ENCODE data around the gene STK35. TPM values are rescaled to one million over a fixed set of nuclear protein-coding genes. Genes with fewer than 3 reads are reported as not detected.

STK35 gene
- total and polyA plus RNA-seq, 2 of the 8 experiments (the other 6 are each of a cell fraction or from before 2014, with no cell fraction given) = 24.9 to 45.0 TPM

- Histone ChIP-seq H3K18ac (ENCODE audit: extremely low read depth, low read length) (no peak overlapping the region), H3K79me2 (ENCODE audit: control insufficient read depth in 1 of 2, insufficient read depth in 2 of 2, low read length in 2 of 2) (no peaks in the 10 kb centered on the region), H3K9me3 (ENCODE audit: insufficient read depth in 2 of 2, low read depth in 1 of 2, low read length in 1 of 2) (no peaks in the 10 kb centered on the region), H2AFZ (ENCODE audit: low read length) (no peak overlapping the region), H3K27ac (ENCODE audit: low read depth, low read length) (no peak overlapping the region), H2BK12ac (ENCODE audit: low read depth, low read length) (no peak overlapping the region), H2BK5ac (ENCODE audit: low read depth, low read length) (no peak overlapping the region), H3K27me3 (replicated peaks in 1 of 4; ENCODE audit: control insufficient read depth in 3 of 4, extremely low read depth in 1 of 4, insufficient read depth in 3 of 4, low read length in 3 of 4) (no peaks in the 10 kb centered on the region; a peak in 1 of 7 replicates), H3K36me3 (ENCODE audit: control insufficient read depth in 2 of 4, insufficient read depth in 4 of 4, low read length in 3 of 4) (no peaks in the 10 kb centered on the region), H2BK15ac (ENCODE audit: low read length) (no peak overlapping the region), H4K20me1 (replicated peaks in 1 of 2; ENCODE audit: control insufficient read depth in 1 of 2, insufficient read depth in 2 of 2, low read length in 2 of 2) (peaks cover 0 to 1% of the 10 kb centered on the region in 2 experiments), H3K79me1 (ENCODE audit: low read depth, low read length) (no peaks in the 10 kb centered on the region), H4K5ac (ENCODE audit: insufficient read length, low read depth, low read length) (no peak overlapping the region), H3K4me1 (replicated peaks in 1 of 4; ENCODE audit: control insufficient read depth in 3 of 4, insufficient read depth in 4 of 4, low read length in 3 of 4) (no peaks in the 10 kb centered on the region), H3K56ac (replicated peaks; ENCODE audit: insufficient read length, low read depth, low read length) (no peak overlapping the region), H3K4me3 (ENCODE audit: extremely low read depth in 1 of 4, insufficient read depth in 2 of 4, low read depth in 3 of 4, low read length in 4 of 4) (no peak overlapping the region), H2BK120ac (replicated peaks; ENCODE audit: low read depth, low read length) (no peak overlapping the region), H3K23me2 (ENCODE audit: low read depth, low read length) (no peaks in the 10 kb centered on the region), H4K91ac (replicated peaks; ENCODE audit: insufficient read length, low read length) (no peak overlapping the region), H3K23ac (ENCODE audit: insufficient read length) (no peak overlapping the region), H3K4ac (replicated peaks; ENCODE audit: insufficient read length, low read depth, low read length) (no peak overlapping the region), H3K4me2 (ENCODE audit: insufficient read depth in 1 of 2, low read depth in 2 of 2, low read length in 2 of 2) (no peak overlapping the region), H3K14ac (ENCODE audit: insufficient read length) (no peak overlapping the region), H2BK20ac (ENCODE audit: low read length) (no peak overlapping the region), H3K9ac (replicated peaks in 1 of 4; ENCODE audit: extremely low read depth in 1 of 4, low read depth in 3 of 4, low read length in 3 of 4) (no peak overlapping the region), H2AK5ac (ENCODE audit: low read depth, low read length) (no peak overlapping the region), H4K8ac (ENCODE audit: extremely low read depth, insufficient read depth, low read length) (no peak overlapping the region)
- WGBS, 2 experiments (ENCODE audit: extremely low coverage in 1 of 2, insufficient coverage in 1 of 2, insufficient read length in 1 of 2, insufficient replicate concordance in 2 of 2, low coverage in 1 of 2, low lambda C conversion rate in 2 of 2, missing lambda C conversion rate in 1 of 2) = 84% methylated on average over 9 of the region's 9 CpGs; no CpG with 5 or more reads in 1 of the 2 experiments
- DNase-seq (ENCODE audit: low read depth in 1 of 2, low spot score in 2 of 2) (no peak), FAIRE-seq (no peak)
- POLR2A ChIA-PET (ENCODE audit: partially characterized antibody) = no interaction called here
- TF ChIP-seq HDAC2 (IDR thresholded peaks at IDR 0.05; ENCODE audit: borderline replicate concordance in 1 of 2, low read depth in 2 of 2, low read length in 2 of 2) = no peak
- no peak for TF ChIP-seq TAF7 (optimal IDR thresholded peaks at IDR 0.05; ENCODE audit: borderline replicate concordance, low read depth, low read length)
- no peak for TF ChIP-seq GABPA (IDR thresholded peaks at IDR 0.05; ENCODE audit: borderline replicate concordance, insufficient read depth, low read length)
- no peak for TF ChIP-seq TEAD4 (IDR thresholded peaks at IDR 0.05; ENCODE audit: low read depth, low read length)
- no peak for TF ChIP-seq YY1 (IDR thresholded peaks at IDR 0.05; ENCODE audit: low read depth, low read length)
- TF ChIP-seq CHD1 (IDR thresholded peaks at IDR 0.05; ENCODE audit: low read depth, low read length) = no peak
- TF ChIP-seq RNF2 (IDR thresholded peaks at IDR 0.05; ENCODE audit: borderline replicate concordance, low read depth, low read length, missing control alignments, poor library complexity, severe bottlenecking) = no peak
- TF ChIP-seq ASH2L (IDR thresholded peaks at IDR 0.05; ENCODE audit: low read length) = no peak
- no peak for TF ChIP-seq SRF (IDR thresholded peaks at IDR 0.05; ENCODE audit: low read depth, low read length)
- TF ChIP-seq SP1 (IDR thresholded peaks at IDR 0.05; ENCODE audit: low read depth, low read length) = no peak
- CTCF ChIA-PET (ENCODE audit: partially characterized antibody) = interaction anchor here (1.5 kb wide), 1 partner anchor 17 kb away, joined by 4 read pairs; no protein-coding TSS in a partner anchor
Measured at GRCh38 chr20:2176946-2177345, 75.3 kb downstream of the STK35 start.
